B cell (primary cell): Measurements from ENCODE around the gene HRC. TPM values are rescaled to one million over a fixed set of nuclear protein-coding genes. Genes with fewer than 3 reads are reported as not detected.

Experiments
- ATAC-seq: fragments of 200-7000 bp; cut with Tn5 transposase; one replicate; pipeline ENCODE4 v1.10.0; 2021; ENCODE audit warnings: low read depth, mild to moderate bottlenecking, moderate number of reproducible peaks, moderate library complexity
- CTCF ChIA-PET: fragments of 350-600 bp; sonication (Branson Sonifier 250); formaldehyde crosslinking; loops from one replicate; lab custom pipeline; 2021; ENCODE audit warnings: antibody characterized with exemption, inconsistent platforms; lab: Charles Lee
- POLR2A ChIA-PET: fragments of 350-600 bp; sonication (Branson Sonifier 250); formaldehyde crosslinking; loops from one replicate; lab custom pipeline; 2021; ENCODE audit warnings: antibody characterized with exemption; lab: Charles Lee
- DNase-seq: peaks from one replicate; pipeline ENCODE4 v3.0.0; 2013
- H2AFZ ChIP-seq: 2 replicates; pipeline ENCODE4 v1.6.1; 2012; ENCODE audit warnings: mild to moderate bottlenecking, low read depth, low read length; ENCODE audit not compliant: insufficient read depth, poor library complexity, severe bottlenecking
- H3K27ac ChIP-seq, 2 donors: 1 replicate in 1 of 2; 2 replicates in 1 of 2; pipeline ENCODE4 v1.5.1; 2012 to 2013; ENCODE audit warnings: low read length in 2 of 2, mild to moderate bottlenecking in 2 of 2, moderate library complexity in 1 of 2
- H3K27me3 ChIP-seq, 4 experiments: fragments of 200-600 bp in 1 of 4; sonication (generic) in 1 of 4; replicated peaks in 1 of 4; 1 replicate in 2 of 4; 2 replicates in 2 of 4; pipeline versions ENCODE4 v1.6.1 to v1.7.0; 2013 to 2016; ENCODE audit warnings: low read length in 3 of 4, mild to moderate bottlenecking in 2 of 4, mixed read lengths in 1 of 4, moderate library complexity in 1 of 4; ENCODE audit not compliant: insufficient read depth in 4 of 4, control insufficient read depth in 3 of 4; ENCODE audit errors: control extremely low read depth in 1 of 4
- H3K36me3 ChIP-seq, 2 experiments: replicated peaks in 1 of 2; 1 replicate in 1 of 2; 2 replicates in 1 of 2; pipeline versions ENCODE4 v1.6.1 to v1.7.1; 2013; ENCODE audit warnings: low read length in 1 of 2; ENCODE audit not compliant: insufficient read depth in 2 of 2, control insufficient read depth in 1 of 2; ENCODE audit errors: control extremely low read depth in 1 of 2, extremely low read depth in 1 of 2
- H3K4me1 ChIP-seq, 2 donors: fragments of 200-600 bp in 1 of 2; sonication (generic) in 1 of 2; 1 replicate in 1 of 2; 2 replicates in 1 of 2; pipeline versions ENCODE4 v1.5.1 to v1.6.1; 2013 to 2017; ENCODE audit warnings: low read length in 2 of 2; ENCODE audit not compliant: control insufficient read depth in 2 of 2, insufficient read depth in 2 of 2
- H3K4me2 ChIP-seq: replicated peaks from 2 replicates; pipeline ENCODE3; 2012; ENCODE audit warnings: mild to moderate bottlenecking, low read depth, low read length; ENCODE audit not compliant: poor library complexity, severe bottlenecking
- H3K4me3 ChIP-seq, 5 experiments: fragments of 200-600 bp in 1 of 5; sonication (generic) in 1 of 5; 1 replicate in 3 of 5; 2 replicates in 2 of 5; pipeline versions ENCODE4 v1.5.1 to v1.7.0; 2011 to 2016; ENCODE audit warnings: low read length in 4 of 5, mild to moderate bottlenecking in 4 of 5, low read depth in 2 of 5, control low read depth in 1 of 5, moderate library complexity in 1 of 5; ENCODE audit not compliant: insufficient read depth in 1 of 5; ENCODE audit errors: control extremely low read depth in 1 of 5, extremely low read depth in 1 of 5
- H3K79me2 ChIP-seq: fragments of 200-600 bp; sonication (generic); one replicate; pipeline ENCODE4 v1.6.0; 2016; ENCODE audit warnings: low read length; ENCODE audit not compliant: control insufficient read depth, insufficient read depth
- H3K9ac ChIP-seq: fragments of 200-600 bp; sonication (generic); 2 replicates; pipeline ENCODE4 v1.6.1; 2017; ENCODE audit warnings: mild to moderate bottlenecking, low read length, moderate library complexity
- H3K9me3 ChIP-seq, 3 donors: one replicate each; pipeline versions ENCODE4 v1.6.1 to v1.7.1; 2013; ENCODE audit warnings: low read length in 2 of 3; ENCODE audit not compliant: control insufficient read depth in 2 of 3, insufficient read depth in 1 of 3; ENCODE audit errors: control extremely low read depth in 1 of 3
- H4K20me1 ChIP-seq: 2 replicates; pipeline ENCODE4 v1.6.0; 2012; ENCODE audit warnings: mild to moderate bottlenecking, low read length; ENCODE audit not compliant: insufficient read depth, control insufficient read depth, poor library complexity, severe bottlenecking
- H3K27ac Mint-ChIP-seq: one replicate; pipeline ENCODE4 v1.8.0; 2021; ENCODE audit warnings: mixed read lengths
- H3K27me3 Mint-ChIP-seq: one replicate; pipeline ENCODE4 v1.8.0; 2021; ENCODE audit warnings: mixed read lengths
- H3K4me1 Mint-ChIP-seq: one replicate; pipeline ENCODE4 v1.8.0; 2021; ENCODE audit warnings: mixed read lengths
- H3K4me3 Mint-ChIP-seq: one replicate; pipeline ENCODE4 v1.8.0; 2021; ENCODE audit warnings: mixed read lengths
- H3K9me3 Mint-ChIP-seq: one replicate; pipeline ENCODE4 v1.8.0; 2022; ENCODE audit warnings: mixed read lengths; ENCODE audit not compliant: insufficient read depth
- CTCF ChIP-seq: fragments of 200-600 bp; IDR thresholded peaks from one replicate; pipeline ENCODE4 v1.8.0; 2022; ENCODE audit warnings: antibody characterized with exemption, mild to moderate bottlenecking
- EZH2 ChIP-seq: IDR thresholded peaks from 2 replicates; pipeline ENCODE4 v1.6.1; 2012; ENCODE audit warnings: borderline replicate concordance, low read depth, mild to moderate bottlenecking, moderate library complexity, low read length; ENCODE audit not compliant: insufficient read depth, poor library complexity, severe bottlenecking
- WGBS: methylation state at CpG from one replicate; pipeline ENCODE4 v1.1.5; 2013; ENCODE audit warnings: missing lambda C conversion rate; ENCODE audit not compliant: insufficient coverage; 5-methylcytosine and 5-hydroxymethylcytosine counted together
- intact Hi-C: fragments of 100-400 bp; cut with micrococcal nuclease; formaldehyde crosslinking; loops from one replicate; pipeline ENCODE4 v1.10.0; 2022
- polyA plus RNA-seq: library from polyadenylated mRNA; depleted of rRNA; stranded (reverse); fragments of >200 nt; gene quantifications from 2 replicates; pipeline ENCODE4 v1.2.3, GENCODE V29; 2012
- total RNA-seq, 2 donors: library from RNA; stranded (reverse); fragments of 120-200 nt in 1 of 2; gene quantifications; 1 replicate in 1 of 2; 2 replicates in 1 of 2; pipeline versions ENCODE4 v1.2.3 to v1.2.4, GENCODE V29; 2013 to 2022

Gene HRC
- total and polyA plus RNA-seq, 2 donors (not counting 1 experiment from before 2014, with no cell fraction given), result not detected

GRCh38 chr19:49190781-49191180, 35.6 kb upstream of the HRC start:
- POLR2A ChIA-PET, result no interaction called here
- intact Hi-C loops, result no loop called here
- Histone ChIP-seq H3K79me2 (no peaks in the 10 kb centered on the region), H3K4me1 (no peaks in the 10 kb centered on the region), H4K20me1 (no peaks in the 10 kb centered on the region), H2AFZ (no peak overlapping the region), H3K36me3 (no peaks in the 10 kb centered on the region), H3K9ac (no peak overlapping the region), H3K27me3 (peaks cover 0 to 7% (median 1%) of the 10 kb centered on the region in 4 experiments), H3K27ac (no peak overlapping the region), H3K9me3 (peaks cover 0 to 9% (median 0%) of the 10 kb centered on the region in 3 donors), H3K4me2 (no peak overlapping the region), H3K4me3 (no peak overlapping the region)
- Mint-ChIP-seq H3K27me3 (peaks cover 12% of the 10 kb centered on the region), H3K4me3 (no peak overlapping the region), H3K27ac (no peak overlapping the region), H3K4me1 (peaks cover 5% of the 10 kb centered on the region), H3K9me3 (no peaks in the 10 kb centered on the region)
- WGBS, result 75% methylated on average over 2 of the region's 3 CpGs
- CTCF ChIA-PET, result no interaction called here
- no peak for TF ChIP-seq EZH2
- no peak for TF ChIP-seq CTCF
- DNase-seq (no peak), ATAC-seq (no peak)

GRCh38 chr19:49189259-49189658, 34.1 kb upstream of the HRC start:
- no peak overlapping the region for H3K4me3 ChIP-seq
- H3K79me2 ChIP-seq, result no peaks in the 10 kb centered on the region
- peaks cover 12% of the 10 kb centered on the region for H3K27me3 Mint-ChIP-seq
- ChIA-PET CTCF (interaction anchor here (1.0 kb wide), 1 partner anchor 94 kb away, joined by 3 read pairs; no protein-coding TSS in a partner anchor), POLR2A (no interaction called here)
- no peaks in the 10 kb centered on the region for H3K36me3 ChIP-seq
- no peak overlapping the region for H3K27ac ChIP-seq
- no peaks in the 10 kb centered on the region for H3K9me3 Mint-ChIP-seq
- no peak overlapping the region for H3K4me2 ChIP-seq
- H4K20me1 ChIP-seq, result no peaks in the 10 kb centered on the region
- H3K27ac Mint-ChIP-seq, result no peak overlapping the region
- no peak for ATAC-seq
- no peak overlapping the region for H3K9ac ChIP-seq
- no peak for DNase-seq
- peaks cover 0 to 17% (median 0%) of the 10 kb centered on the region in 3 donors for H3K9me3 ChIP-seq
- intact Hi-C loops, result no loop called here
- TF ChIP-seq CTCF, result no peak
- TF ChIP-seq EZH2, result no peak
- H3K4me3 Mint-ChIP-seq, result no peak overlapping the region
- no peak overlapping the region for H2AFZ ChIP-seq
- peaks cover 5% of the 10 kb centered on the region for H3K4me1 Mint-ChIP-seq
- peaks cover 0 to 7% (median 1%) of the 10 kb centered on the region in 4 experiments for H3K27me3 ChIP-seq
- 80% methylated on average over 5 of the region's 5 CpGs for WGBS
- H3K4me1 ChIP-seq, result no peaks in the 10 kb centered on the region
